GM23248 (cell line): ENCODE data around the gene KCNIP3. TPM values are rescaled to one million over a fixed set of nuclear protein-coding genes. Genes with fewer than 3 reads are reported as not detected.

ENCODE experiments used
- DNase-seq: peaks from one replicate; pipeline ENCODE4 v3.0.0-alpha.2; 2015
- H2AFZ ChIP-seq: fragments of 200-600 bp; sonication (generic); 2 replicates; pipeline ENCODE4 v1.6.1; 2016; ENCODE audit warnings: antibody characterized with exemption
- H3F3A ChIP-seq: fragments of 200-600 bp; sonication (generic); 2 replicates; pipeline ENCODE4 v1.6.1; 2016; ENCODE audit warnings: mild to moderate bottlenecking, antibody characterized with exemption, mixed run types; ENCODE audit not compliant: insufficient read depth
- H3K27ac ChIP-seq: fragments of 200-600 bp; sonication (generic); 2 replicates; pipeline ENCODE4 v1.5.1; 2016; ENCODE audit warnings: mild to moderate bottlenecking
- H3K27me3 ChIP-seq: fragments of 200-600 bp; sonication (generic); replicated peaks from 2 replicates; pipeline ENCODE4 v1.6.1; 2016; ENCODE audit warnings: mild to moderate bottlenecking; ENCODE audit not compliant: insufficient read depth
- H3K36me3 ChIP-seq: fragments of 200-600 bp; sonication (generic); 2 replicates; pipeline ENCODE4 v1.6.1; 2016; ENCODE audit warnings: low read depth, mild to moderate bottlenecking
- H3K4me1 ChIP-seq: fragments of 200-600 bp; sonication (generic); 2 replicates; pipeline ENCODE4 v1.6.1; 2016; ENCODE audit warnings: mild to moderate bottlenecking; ENCODE audit not compliant: insufficient read depth
- H3K4me2 ChIP-seq: fragments of 200-600 bp; sonication (generic); one replicate; pipeline ENCODE4 v1.6.1; 2016; ENCODE audit warnings: mild to moderate bottlenecking; ENCODE audit not compliant: unreplicated experiment
- H3K4me3 ChIP-seq: fragments of 200-600 bp; sonication (generic); 2 replicates; pipeline ENCODE4 v1.5.1; 2016; ENCODE audit warnings: mild to moderate bottlenecking
- H3K79me2 ChIP-seq: fragments of 200-600 bp; sonication (generic); 2 replicates; pipeline ENCODE4 v1.6.1; 2016; ENCODE audit warnings: mild to moderate bottlenecking; ENCODE audit not compliant: insufficient read depth
- H3K9ac ChIP-seq: fragments of 200-600 bp; sonication (generic); 2 replicates; pipeline ENCODE4 v1.6.1; 2016; ENCODE audit warnings: mild to moderate bottlenecking
- H3K9me2 ChIP-seq: fragments of 200-600 bp; sonication (generic); 2 replicates; pipeline ENCODE4 v1.6.1; 2016; ENCODE audit warnings: mixed run types, mild to moderate bottlenecking, moderate library complexity; ENCODE audit not compliant: insufficient read depth
- H3K9me3 ChIP-seq: fragments of 200-600 bp; sonication (generic); one replicate; pipeline ENCODE4 v1.6.1; 2017; ENCODE audit warnings: low read depth
- H4K20me1 ChIP-seq: fragments of 200-600 bp; sonication (generic); 2 replicates; pipeline ENCODE4 v1.6.0; 2016; ENCODE audit not compliant: insufficient read depth
- EZH2 ChIP-seq: fragments of 200-600 bp; sonication (generic); IDR thresholded peaks from 2 replicates; pipeline ENCODE4 v1.6.1; 2018; ENCODE audit warnings: antibody characterized with exemption, mild to moderate bottlenecking; ENCODE audit not compliant: insufficient read depth, poor library complexity, severe bottlenecking
- EZH2phosphoT487 ChIP-seq: fragments of 200-600 bp; sonication (generic); IDR thresholded peaks from 2 replicates; pipeline ENCODE4 v1.6.1; 2018; ENCODE audit warnings: antibody characterized with exemption, moderate library complexity, mild to moderate bottlenecking, low read depth; ENCODE audit not compliant: insufficient read depth
- WGBS, 2 experiments: methylation state at CpG; one replicate each; pipeline ENCODE4 v1.1.6; 2015 to 2017; ENCODE audit warnings: low lambda C conversion rate in 2 of 2, low coverage in 1 of 2; ENCODE audit errors: missing lambda C conversion rate in 2 of 2; 5-methylcytosine and 5-hydroxymethylcytosine counted together
- in situ Hi-C: fragments of 300-500 bp; cut with MboI; formaldehyde crosslinking; loops from 2 replicates; pipeline ENCODE4 v1.15.0; 2020
- polyA plus RNA-seq: library from polyadenylated mRNA; unstranded; fragments of >200 nt; fragmentation: Nextera tagmentation; extraction: Ambion mirVana; gene quantifications from 2 replicates; pipeline ENCODE4 v1.2.1, GENCODE V29; 2016
- total RNA-seq: library from RNA; depleted of rRNA; stranded (reverse); fragments of >200 nt; shearing (Covaris generic); gene quantifications from 2 replicates; pipeline ENCODE4 v1.2.3, GENCODE V29; 2014

Gene KCNIP3
- total and polyA plus RNA-seq, 2 experiments from 2014 or later, result 3.7 to 10.7 TPM

GRCh38 chr2:95357717-95358280 is 60.7 kb downstream of the KCNIP3 start:
- WGBS, 2 experiments, result 62 to 71% methylated on average over 6 of the region's 6 CpGs
- TF ChIP-seq EZH2 (no peak), EZH2phosphoT487 (no peak)
- H3K9ac ChIP-seq, result no peak overlapping the region

GRCh38 chr2:95359031-95359430 is 61.9 kb downstream of the KCNIP3 start:
- peak; percentile 89 for DNase-seq
- Histone ChIP-seq H3K27ac (peak overlapping the region; percentile 21; the same call in 1 of the 2 replicates), H3K9me3 (no peaks in the 10 kb centered on the region), H3K4me3 (0 out of 2 replicates have a peak overlapping the region, but pooled peaks have one; percentile 2), H3K9me2 (no peaks in the 10 kb centered on the region), H3F3A (0 out of 2 replicates have a peak, but pooled peaks cover 13% of the 10 kb centered on the region), H3K27me3 (no peaks in the 10 kb centered on the region), H3K4me1 (peaks cover 14% of the 10 kb centered on the region), H2AFZ (no peak overlapping the region), H3K36me3 (no peaks in the 10 kb centered on the region), H3K79me2 (no peaks in the 10 kb centered on the region), H3K9ac (peak overlapping the region; percentile 35; the same call in 1 of the 2 replicates), H4K20me1 (no peaks in the 10 kb centered on the region), H3K4me2 (peak overlapping the region; percentile 39)
- 34 to 35% methylated on average over 3 of the region's 3 CpGs for WGBS, 2 experiments
- TF ChIP-seq EZH2phosphoT487, result no peak
- TF ChIP-seq EZH2, result no peak
- in situ Hi-C loops, result no loop called here

More at GRCh38 chr2:95357717-95358280, 60.7 kb downstream of the KCNIP3 start:
- no peak overlapping the region for H2AFZ ChIP-seq
- H3F3A ChIP-seq, result 0 out of 2 replicates have a peak, but pooled peaks cover 13% of the 10 kb centered on the region
- DNase-seq, result no peak
- no peak overlapping the region for H3K4me2 ChIP-seq
- H3K9me2 ChIP-seq, result no peaks in the 10 kb centered on the region
- no peaks in the 10 kb centered on the region for H4K20me1 ChIP-seq
- no peak overlapping the region for H3K4me3 ChIP-seq
- peaks cover 14% of the 10 kb centered on the region for H3K4me1 ChIP-seq
- H3K27ac ChIP-seq, result no peak overlapping the region
- H3K79me2 ChIP-seq, result no peaks in the 10 kb centered on the region
- H3K9me3 ChIP-seq, result no peaks in the 10 kb centered on the region
- H3K27me3 ChIP-seq, result no peaks in the 10 kb centered on the region
- H3K36me3 ChIP-seq, result no peaks in the 10 kb centered on the region
- in situ Hi-C loops, result no loop called here

GRCh38 chr2:95359501-95359930 is 62.4 kb downstream of the KCNIP3 start:
- 49 to 51% methylated on average over 4 to 5 of the region's 5 CpGs for WGBS, 2 experiments
- in situ Hi-C loops, result no loop called here
- peaks cover 14% of the 10 kb centered on the region for H3K4me1 ChIP-seq
- TF ChIP-seq EZH2, result no peak
- TF ChIP-seq EZH2phosphoT487, result no peak
- H3K27ac ChIP-seq, result peak overlapping the region; percentile 21; the same call in 1 of the 2 replicates
- H3K9me3 ChIP-seq, result no peaks in the 10 kb centered on the region
- H3K4me2 ChIP-seq, result peak overlapping the region; percentile 39
- peak; percentile 8 for DNase-seq
- no peaks in the 10 kb centered on the region for H3K79me2 ChIP-seq
- no peaks in the 10 kb centered on the region for H4K20me1 ChIP-seq
- peak overlapping the region; percentile 35; the same call in 1 of the 2 replicates for H3K9ac ChIP-seq
- no peaks in the 10 kb centered on the region for H3K27me3 ChIP-seq
- no peaks in the 10 kb centered on the region for H3K36me3 ChIP-seq
- no peak overlapping the region for H3K4me3 ChIP-seq
- no peaks in the 10 kb centered on the region for H3K9me2 ChIP-seq
- H2AFZ ChIP-seq, result no peak overlapping the region
- H3F3A ChIP-seq, result 0 out of 2 replicates have a peak, but pooled peaks cover 13% of the 10 kb centered on the region

- Histone ChIP-seq H3K79me2 (no peaks in the 10 kb centered on the region), H3K27ac (no peak overlapping the region), H4K20me1 (no peaks in the 10 kb centered on the region), H3K4me1 (peaks cover 14% of the 10 kb centered on the region), H3K9me2 (no peaks in the 10 kb centered on the region), H3K4me2 (no peak overlapping the region), H3K27me3 (no peaks in the 10 kb centered on the region), H3K4me3 (no peak overlapping the region), H3K9me3 (no peaks in the 10 kb centered on the region), H3K36me3 (no peaks in the 10 kb centered on the region), H3F3A (0 out of 2 replicates have a peak, but pooled peaks cover 13% of the 10 kb centered on the region), H2AFZ (no peak overlapping the region), H3K9ac (no peak overlapping the region)
- DNase-seq, result no peak
- TF ChIP-seq EZH2phosphoT487 (no peak), EZH2 (no peak)
- WGBS, 2 experiments, result 71 to 79% methylated on average over 9 of the region's 9 CpGs
- in situ Hi-C loops, result no loop called here
Measured at GRCh38 chr2:95361216-95361980, 64.3 kb downstream of the KCNIP3 start.
